NB4 (cell line): ENCODE measurements around the gene ANKS4B.

Experiments
- CTCF ChIP-seq: IDR thresholded peaks from one replicate; pipeline ENCODE4 v1.5.1; 2012; ENCODE audit warnings: low read depth, low read length
- POLR2A ChIP-seq: IDR thresholded peaks from 2 replicates; pipeline ENCODE4 v1.6.1; 2011; ENCODE audit warnings: mild to moderate bottlenecking; ENCODE audit not compliant: insufficient read length; ENCODE audit errors: extremely low read depth
- TF ChIP-seq, protein P1 (sequence below): IDR thresholded peaks from 2 replicates; pipeline ENCODE4 v1.6.1; 2011; ENCODE audit warnings: low read depth, low read length

GRCh38 chr16:21184834-21185233 lies 48.7 kb upstream of the ANKS4B start:
- TF ChIP-seq CTCF (no peak), POLR2A (no peak)
- TF ChIP-seq, protein P1, sequence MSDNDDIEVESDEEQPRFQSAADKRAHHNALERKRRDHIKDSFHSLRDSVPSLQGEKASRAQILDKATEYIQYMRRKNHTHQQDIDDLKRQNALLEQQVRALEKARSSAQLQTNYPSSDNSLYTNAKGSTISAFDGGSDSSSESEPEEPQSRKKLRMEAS = no peak
